GM10266 (cell line): Measurements from ENCODE around the gene ACP2.

Experiments used
- DNase-seq: peaks from one replicate; pipeline ENCODE4 v3.0.0; 2012; ENCODE audit errors: extremely low spot score
- CTCF ChIP-seq: IDR thresholded peaks from 2 replicates; pipeline ENCODE4 v1.5.1; 2012; ENCODE audit warnings: mild to moderate bottlenecking, low read depth; ENCODE audit not compliant: control insufficient read depth, insufficient read depth; ENCODE audit errors: missing control alignments

ACP2 gene

GRCh38 chr11:47229161-47229560 lies 19.5 kb downstream of the ACP2 start:
- TF ChIP-seq CTCF: no peak
- no peak for DNase-seq

- no peak for DNase-seq
- no peak for TF ChIP-seq CTCF
Observed at GRCh38 chr11:47225552-47226400, 22.8 kb downstream of the ACP2 start.

DNA sequence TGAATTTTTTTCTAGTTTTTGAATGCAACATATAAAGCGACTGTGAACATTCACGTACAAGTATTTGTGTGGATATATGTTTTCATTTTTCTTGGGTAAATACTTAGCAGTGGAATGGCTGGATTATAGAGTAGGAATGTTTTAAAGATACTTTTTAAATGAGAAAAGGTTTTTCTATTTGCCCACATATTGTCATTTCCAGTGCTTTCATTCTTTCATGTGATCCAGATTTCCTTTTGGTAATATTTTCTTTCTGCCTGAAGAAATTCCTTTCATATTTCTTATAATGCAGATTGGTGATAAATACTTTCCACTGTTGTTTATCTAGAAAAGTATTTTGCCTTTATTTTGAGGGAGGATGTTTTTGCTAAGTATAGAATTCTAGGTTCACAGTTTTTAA lies 25.9 kb downstream of the ACP2 start:
- DNase-seq: no peak
- TF ChIP-seq CTCF: no peak

DNA sequence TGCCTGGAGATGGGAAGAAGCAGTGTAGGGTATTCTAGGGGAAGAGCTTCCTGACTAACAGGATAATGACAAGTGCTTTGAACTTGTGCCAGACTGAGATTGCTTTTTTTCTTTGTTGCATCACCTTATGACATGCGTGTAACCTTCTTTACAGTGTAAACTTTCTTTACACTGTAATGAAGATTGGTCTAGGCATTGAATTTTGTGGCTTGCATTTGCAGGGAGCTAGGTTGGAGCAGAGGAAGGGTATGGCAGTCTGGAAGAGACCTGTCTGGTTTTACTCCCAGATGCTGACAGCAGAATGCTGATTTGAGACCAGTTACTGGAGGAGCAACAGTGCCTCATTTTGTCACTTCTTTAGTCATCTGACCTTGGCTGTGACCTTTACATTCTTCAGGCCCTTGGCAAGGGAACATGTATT lies 28.2 kb downstream of the ACP2 start:
- DNase-seq: no peak
- TF ChIP-seq CTCF: no peak

GRCh38 chr11:47216121-47216798 lies 32.4 kb downstream of the ACP2 start:
- peak; percentile 46 for TF ChIP-seq CTCF

GRCh38 chr11:47215366-47215910 lies 33.2 kb downstream of the ACP2 start:
- peak; percentile 32 for DNase-seq
- TF ChIP-seq CTCF: no peak

More at GRCh38 chr11:47216121-47216798, 32.4 kb downstream of the ACP2 start:
- peak; percentile 43 for DNase-seq
